Tracheal epithelial cell (primary cell): ENCODE results near the gene CDC42SE2. TPM values are rescaled to one million over a fixed set of nuclear protein-coding genes. Genes with fewer than 3 reads are reported as not detected.

Experiments used
- total RNA-seq: library from RNA; depleted of rRNA; stranded (reverse); fragments of >200 nt; gene quantifications from 2 replicates; pipeline ENCODE4 v1.2.1, GENCODE V29; 2014

Gene CDC42SE2, protein sequence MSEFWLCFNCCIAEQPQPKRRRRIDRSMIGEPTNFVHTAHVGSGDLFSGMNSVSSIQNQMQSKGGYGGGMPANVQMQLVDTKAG
- total RNA-seq = 31.8 and 57.5 TPM in 2 replicates

DNA sequence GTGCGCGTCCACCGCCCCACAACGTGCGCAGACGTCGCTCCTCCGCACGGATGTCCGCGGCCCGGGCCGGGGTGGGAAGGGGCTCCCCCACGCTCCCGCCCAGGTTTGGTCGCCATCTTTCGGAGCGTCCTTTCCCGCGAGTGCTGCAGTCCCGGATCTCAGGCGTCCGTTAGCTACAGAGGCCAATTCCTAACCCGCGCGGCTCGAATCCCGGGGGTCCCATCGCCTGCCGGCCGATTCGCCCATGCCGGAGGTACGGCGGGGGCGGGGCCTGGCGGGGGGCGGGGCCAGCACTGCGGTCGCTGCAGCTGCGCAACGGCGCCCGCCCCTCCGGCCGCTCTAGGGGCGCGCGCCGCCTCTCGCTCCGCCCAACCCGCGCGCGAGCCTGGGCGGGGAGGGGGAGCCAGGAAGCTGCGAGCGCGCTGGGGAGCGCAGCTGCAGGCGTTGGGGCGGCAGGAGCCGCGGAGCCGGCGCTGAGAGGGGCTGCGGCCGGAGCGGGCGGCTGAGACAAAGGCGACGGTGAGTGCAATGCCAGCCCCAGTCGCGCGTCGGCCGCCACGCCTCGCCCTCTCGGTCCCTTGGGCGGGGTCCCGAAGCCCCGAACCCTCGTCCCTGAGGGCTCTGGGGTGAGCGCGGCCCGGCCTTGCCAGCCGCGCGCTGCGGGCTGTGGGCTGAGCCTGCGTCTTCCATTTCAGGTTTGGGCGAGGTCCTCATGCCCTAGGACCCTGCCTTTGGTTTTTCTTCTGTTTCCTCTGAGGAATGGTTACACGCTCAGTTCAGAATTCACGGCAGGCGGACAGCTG, at the start of gene CDC42SE2:
TSS of gene CDC42SE2 (plus strand) at position 406 of the 803 bp plus-strand sequence. CDS start 95,441 bp downstream, outside the sequence.

Other genes starting within 250 kb of the CDC42SE2 start
- gene HINT1, start 98.8 kb upstream of the CDC42SE2 start, total RNA-seq = 212 and 295 TPM in 2 replicates
- 4.3 and 12.1 TPM in 2 replicates for gene LYRM7, start 93.1 kb upstream of the CDC42SE2 start, total RNA-seq